ENCODE measurements around the gene GLTP.

GLTP gene

DNA sequence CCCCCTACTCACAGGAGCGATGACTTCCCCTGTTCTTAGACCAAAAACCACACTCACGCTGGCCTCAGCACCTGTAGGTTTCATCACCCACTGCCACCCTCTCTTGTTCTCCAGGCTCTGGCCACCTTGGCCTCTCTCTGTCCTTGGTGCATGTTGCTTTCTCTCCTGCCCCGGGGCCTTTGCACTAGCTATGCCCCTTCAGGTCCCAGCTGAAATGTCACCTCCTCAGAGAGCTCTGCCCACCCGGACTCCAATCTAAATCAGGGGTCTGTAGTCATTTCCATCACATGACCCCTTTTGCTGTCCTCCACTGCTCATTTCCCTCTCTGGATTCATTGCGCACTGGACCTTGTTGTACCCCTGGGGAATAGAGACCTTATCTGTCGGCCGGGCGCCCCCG, 39.0 kb downstream of the GLTP start:
- no peak overlapping the region for H3K4me3 ChIP-seq (ENCODE audit: low read depth, low read length)
- TF ChIP-seq MYC (IDR thresholded peaks at IDR 0.05; ENCODE audit: low read depth, low read length) = no peak
- TF ChIP-seq, protein P1, sequence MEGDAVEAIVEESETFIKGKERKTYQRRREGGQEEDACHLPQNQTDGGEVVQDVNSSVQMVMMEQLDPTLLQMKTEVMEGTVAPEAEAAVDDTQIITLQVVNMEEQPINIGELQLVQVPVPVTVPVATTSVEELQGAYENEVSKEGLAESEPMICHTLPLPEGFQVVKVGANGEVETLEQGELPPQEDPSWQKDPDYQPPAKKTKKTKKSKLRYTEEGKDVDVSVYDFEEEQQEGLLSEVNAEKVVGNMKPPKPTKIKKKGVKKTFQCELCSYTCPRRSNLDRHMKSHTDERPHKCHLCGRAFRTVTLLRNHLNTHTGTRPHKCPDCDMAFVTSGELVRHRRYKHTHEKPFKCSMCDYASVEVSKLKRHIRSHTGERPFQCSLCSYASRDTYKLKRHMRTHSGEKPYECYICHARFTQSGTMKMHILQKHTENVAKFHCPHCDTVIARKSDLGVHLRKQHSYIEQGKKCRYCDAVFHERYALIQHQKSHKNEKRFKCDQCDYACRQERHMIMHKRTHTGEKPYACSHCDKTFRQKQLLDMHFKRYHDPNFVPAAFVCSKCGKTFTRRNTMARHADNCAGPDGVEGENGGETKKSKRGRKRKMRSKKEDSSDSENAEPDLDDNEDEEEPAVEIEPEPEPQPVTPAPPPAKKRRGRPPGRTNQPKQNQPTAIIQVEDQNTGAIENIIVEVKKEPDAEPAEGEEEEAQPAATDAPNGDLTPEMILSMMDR (IDR thresholded peaks at IDR 0.05; ENCODE audit: low read depth, low read length) = peak; percentile 22

DNA sequence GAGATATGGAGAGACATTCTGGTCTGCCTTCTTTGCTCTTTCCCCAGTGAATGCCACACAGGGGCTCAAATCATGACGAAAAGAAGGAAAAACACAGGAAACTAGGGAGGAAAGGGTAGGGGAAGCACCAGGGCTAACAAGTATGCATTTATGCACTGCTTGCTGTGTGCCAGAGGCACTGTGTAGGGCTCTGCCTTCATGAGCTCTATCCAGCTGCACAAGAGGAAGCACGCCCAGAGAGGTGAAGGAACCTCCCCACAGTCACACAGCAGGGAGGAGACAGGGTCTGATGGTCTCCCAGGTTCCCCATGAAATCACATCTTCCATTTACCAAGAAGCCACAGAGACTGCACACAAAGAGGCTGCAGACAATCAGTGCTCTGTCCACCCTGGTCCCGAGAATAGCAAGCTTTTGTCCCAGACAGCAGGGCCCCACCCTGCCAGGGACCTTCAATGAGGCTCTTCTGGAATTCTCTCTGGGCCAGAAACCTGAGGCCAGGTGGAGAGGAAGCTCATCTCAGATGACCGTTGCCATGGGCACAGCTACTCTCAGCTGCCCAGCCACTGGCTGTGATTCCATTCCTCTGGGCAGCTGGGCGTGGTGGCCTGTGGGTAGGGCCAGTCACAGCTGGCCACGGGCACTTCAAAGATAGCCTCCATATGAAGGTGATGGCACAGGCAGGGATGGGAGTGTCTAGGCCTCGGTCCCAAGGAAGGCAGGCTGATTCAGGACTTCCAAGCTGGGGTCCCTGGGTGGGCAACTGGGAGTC, 39.9 kb downstream of the GLTP start:
- TF ChIP-seq, protein P1 (IDR thresholded peaks at IDR 0.05; ENCODE audit: low read depth, low read length) = no peak
- no peak for TF ChIP-seq POLR2A (IDR thresholded peaks at IDR 0.05; ENCODE audit: extremely low read depth, insufficient read length)
- TF ChIP-seq, protein P2, sequence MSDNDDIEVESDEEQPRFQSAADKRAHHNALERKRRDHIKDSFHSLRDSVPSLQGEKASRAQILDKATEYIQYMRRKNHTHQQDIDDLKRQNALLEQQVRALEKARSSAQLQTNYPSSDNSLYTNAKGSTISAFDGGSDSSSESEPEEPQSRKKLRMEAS (IDR thresholded peaks at IDR 0.05; ENCODE audit: low read depth, low read length) = no peak
- no peak for TF ChIP-seq MYC (IDR thresholded peaks at IDR 0.05; ENCODE audit: low read depth, low read length)
- DNase-seq (ENCODE audit: low read depth) = no peak
- H3K4me3 ChIP-seq (ENCODE audit: low read depth, low read length) = no peak overlapping the region

More for the DNA sequence above, 39.0 kb downstream of the GLTP start:
- DNase-seq (ENCODE audit: low read depth) = no peak

DNA sequence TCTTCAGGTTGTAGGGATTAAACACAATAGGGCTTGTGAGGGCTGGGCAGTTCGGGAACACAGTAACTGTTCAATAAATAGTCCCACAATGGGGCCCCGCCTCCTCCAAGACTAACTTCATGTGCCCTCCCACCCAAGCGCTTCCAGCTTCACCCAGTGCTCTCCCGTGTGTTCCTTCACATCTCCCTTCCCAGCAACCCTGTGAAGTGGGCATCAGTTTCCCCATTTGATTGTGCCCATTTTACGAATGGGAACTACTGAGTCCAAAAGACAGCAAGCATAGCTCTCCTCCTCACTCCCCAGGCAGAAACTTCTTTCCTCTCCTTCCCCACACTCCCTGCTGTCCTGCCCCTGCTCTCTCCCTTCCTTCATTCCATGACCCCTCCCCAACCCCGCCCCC, 40.9 kb downstream of the GLTP start:
- H3K4me3 ChIP-seq (ENCODE audit: low read depth, low read length) = no peak overlapping the region
- DNase-seq (ENCODE audit: low read depth) = no peak
- TF ChIP-seq POLR2A (IDR thresholded peaks at IDR 0.05; ENCODE audit: extremely low read depth, insufficient read length) (no peak), MYC (IDR thresholded peaks at IDR 0.05; ENCODE audit: low read depth, low read length) (no peak)
- TF ChIP-seq, protein P1 (IDR thresholded peaks at IDR 0.05; ENCODE audit: low read depth, low read length) = no peak
- TF ChIP-seq, protein P2 (IDR thresholded peaks at IDR 0.05; ENCODE audit: low read depth, low read length) = no peak

DNA sequence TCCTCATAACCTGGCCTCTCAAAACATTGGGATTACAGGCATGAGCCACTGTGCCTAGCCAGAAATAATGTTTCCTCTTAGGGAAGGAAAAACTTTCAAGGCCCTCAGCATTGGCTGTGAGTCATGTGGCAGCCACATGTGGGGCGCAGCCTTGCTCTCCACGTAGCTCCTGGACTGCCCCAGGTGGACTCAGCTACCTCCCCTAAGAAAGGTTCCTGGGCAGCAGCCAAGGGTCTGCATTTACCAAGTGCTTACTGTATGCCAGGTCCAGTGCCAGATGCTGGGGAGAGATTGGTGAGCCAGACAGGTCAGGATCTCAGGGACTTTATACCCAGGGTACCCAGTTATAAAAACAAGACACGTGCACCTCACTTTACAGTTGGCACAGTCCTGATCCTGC, 43.4 kb downstream of the GLTP start:
- no peak overlapping the region for H3K4me3 ChIP-seq (ENCODE audit: low read depth, low read length)
- TF ChIP-seq, protein P1 (IDR thresholded peaks at IDR 0.05; ENCODE audit: low read depth, low read length) = no peak
- TF ChIP-seq, protein P2 (IDR thresholded peaks at IDR 0.05; ENCODE audit: low read depth, low read length) = no peak
- TF ChIP-seq POLR2A (IDR thresholded peaks at IDR 0.05; ENCODE audit: extremely low read depth, insufficient read length) = no peak
- no peak for TF ChIP-seq MYC (IDR thresholded peaks at IDR 0.05; ENCODE audit: low read depth, low read length)
- no peak for DNase-seq (ENCODE audit: low read depth)

DNA sequence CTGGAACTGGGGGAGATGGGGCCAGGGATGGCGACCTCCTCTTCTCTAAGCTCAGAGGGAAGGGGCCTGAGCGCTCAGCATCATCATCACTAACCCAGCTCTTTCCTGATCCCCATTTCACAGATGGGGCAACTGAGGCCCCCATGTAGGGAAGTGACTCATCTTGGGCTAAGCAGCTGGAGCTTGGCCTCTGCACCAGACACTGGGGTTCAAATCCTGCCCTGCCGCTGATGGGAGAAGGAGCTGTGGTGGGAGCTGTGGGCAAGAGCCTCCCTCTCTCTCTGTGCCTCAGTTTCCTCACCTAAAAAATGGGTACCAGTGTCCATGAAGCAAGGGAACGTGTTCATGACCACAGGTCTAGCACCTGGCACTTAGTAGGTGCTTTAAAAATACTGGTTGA, 44.5 kb downstream of the GLTP start:
- no peak overlapping the region for H3K4me3 ChIP-seq (ENCODE audit: low read depth, low read length)
- DNase-seq (ENCODE audit: low read depth) = no peak
- TF ChIP-seq, protein P2 (IDR thresholded peaks at IDR 0.05; ENCODE audit: low read depth, low read length) = no peak
- TF ChIP-seq, protein P1 (IDR thresholded peaks at IDR 0.05; ENCODE audit: low read depth, low read length) = no peak
- TF ChIP-seq MYC (IDR thresholded peaks at IDR 0.05; ENCODE audit: low read depth, low read length) (no peak), POLR2A (IDR thresholded peaks at IDR 0.05; ENCODE audit: extremely low read depth, insufficient read length) (no peak)

All from NB4 (cell line).